K562 treated with DMSO at 1 percent for 48 hours (cell line): ENCODE measurements around the gene SIGLEC8. TPM values are rescaled to one million over a fixed set of nuclear protein-coding genes. Genes with fewer than 3 reads are reported as not detected.

ENCODE experiments used
- total RNA-seq: library from RNA; unstranded; fragments of 300-600 nt; gene quantifications from 2 replicates; pipeline ENCODE4 v1.2.3, GENCODE V29; 2022; ENCODE audit warnings: low replicate concordance; ENCODE audit errors: extremely low read depth

The SIGLEC8 gene
- not detected in 2 replicates for total RNA-seq

GRCh38 chr19:51458051-51458645, at the start of gene SIGLEC8:
Gene SIGLEC8, minus strand, starts transcription at chr19:51458454. Its CDS starts 67 bp downstream, at chr19:51458387.

GRCh38 chr19:51501594-51502263, 43.5 kb upstream of the SIGLEC8 start, which contains the start of gene SIGLEC12:
Gene SIGLEC12, minus strand, starts transcription at chr19:51501800. Its CDS starts 67 bp downstream, at chr19:51501733.

GRCh38 chr19:51478381-51479234, 20.4 kb upstream of the SIGLEC8 start, which contains the start of gene CEACAM18:
Gene CEACAM18, plus strand, starts transcription at chr19:51478539.

GRCh38 chr19:51417107-51417809, 41.0 kb downstream of the SIGLEC8 start, which contains the start of gene SIGLEC10:
Gene SIGLEC10, minus strand, starts transcription at chr19:51417642. Its CDS starts 61 bp downstream, at chr19:51417581.

Other genes starting within 250 kb of the SIGLEC8 start
- not detected in 2 replicates for gene CD33, start 233.4 kb downstream of the SIGLEC8 start, total RNA-seq
- gene SIGLECL1, start 207.4 kb downstream of the SIGLEC8 start, total RNA-seq: not detected in 2 replicates
- not detected in 2 replicates for gene IGLON5, start 146.8 kb downstream of the SIGLEC8 start, total RNA-seq
- gene VSIG10L, start 116.3 kb downstream of the SIGLEC8 start, total RNA-seq: not detected in 2 replicates
- not detected in 2 replicates for gene ETFB, start 92.1 kb downstream of the SIGLEC8 start, total RNA-seq
- not detected in 2 replicates for gene CLDND2, start 89.5 kb downstream of the SIGLEC8 start, total RNA-seq
- gene NKG7, start 85.8 kb downstream of the SIGLEC8 start, total RNA-seq: not detected in 2 replicates
- gene LIM2, start 70.5 kb downstream of the SIGLEC8 start, total RNA-seq: not detected in 2 replicates
- gene C19orf84, start 67.9 kb downstream of the SIGLEC8 start, total RNA-seq: not detected in 2 replicates
- not detected in 2 replicates for gene SIGLEC10, start 40.8 kb downstream of the SIGLEC8 start, total RNA-seq
- gene CEACAM18, start 20.1 kb upstream of the SIGLEC8 start, total RNA-seq: not detected in 2 replicates
- not detected in 2 replicates for gene SIGLEC12, start 43.3 kb upstream of the SIGLEC8 start, total RNA-seq
- gene SIGLEC6, start 73.2 kb upstream of the SIGLEC8 start, total RNA-seq: not detected in 2 replicates
- not detected in 2 replicates for gene ZNF175, start 112.8 kb upstream of the SIGLEC8 start, total RNA-seq
- not detected in 2 replicates for gene SIGLEC5, start 171.9 kb upstream of the SIGLEC8 start, total RNA-seq
- gene SIGLEC14, start 188.4 kb upstream of the SIGLEC8 start, total RNA-seq: not detected in 2 replicates
- not detected in 2 replicates for gene SPACA6, start 234.9 kb upstream of the SIGLEC8 start, total RNA-seq